SKM-1 treated with dmso at 0.1 percent for 144 hours (cell line): ENCODE measurements around the gene MAGEB1.

ENCODE experiments used
- DNase-seq: peaks from one replicate; lab custom pipeline; 2025; ENCODE audit not compliant: unreplicated experiment; lab: John Stamatoyannopoulos, UW

The MAGEB1 gene

GRCh38 chrX:30296408-30297254, 49.7 kb downstream of the MAGEB1 start:
- DNase-seq, result no peak

- no peak for DNase-seq
Measured at GRCh38 chrX:30301208-30301607, 54.3 kb downstream of the MAGEB1 start.
